C4-2B (cell line): ENCODE data around the gene UNG.

ENCODE experiments used
- CTCF ChIP-seq: fragments of 450-650 bp; conservative IDR thresholded peaks from 2 replicates; pipeline ENCODE4 v1.5.1; 2017; ENCODE audit warnings: mild to moderate bottlenecking
- ZFX ChIP-seq: fragments of 450-650 bp; IDR thresholded peaks from 2 replicates; pipeline ENCODE4 v1.6.1; 2017

- TF ChIP-seq CTCF (no peak), ZFX (no peak)
These were observed 56.5 kb downstream of the UNG start for GRCh38 chr12:109153821-109154441.
